GM15510 (cell line): Measurements from ENCODE around the gene PAPOLA.

Experiments
- POLR2A ChIP-seq: IDR thresholded peaks from 3 replicates; pipeline ENCODE4 v1.6.1; 2011; ENCODE audit warnings: borderline replicate concordance; ENCODE audit not compliant: insufficient read length; ENCODE audit errors: extremely low read depth

The PAPOLA gene

DNA sequence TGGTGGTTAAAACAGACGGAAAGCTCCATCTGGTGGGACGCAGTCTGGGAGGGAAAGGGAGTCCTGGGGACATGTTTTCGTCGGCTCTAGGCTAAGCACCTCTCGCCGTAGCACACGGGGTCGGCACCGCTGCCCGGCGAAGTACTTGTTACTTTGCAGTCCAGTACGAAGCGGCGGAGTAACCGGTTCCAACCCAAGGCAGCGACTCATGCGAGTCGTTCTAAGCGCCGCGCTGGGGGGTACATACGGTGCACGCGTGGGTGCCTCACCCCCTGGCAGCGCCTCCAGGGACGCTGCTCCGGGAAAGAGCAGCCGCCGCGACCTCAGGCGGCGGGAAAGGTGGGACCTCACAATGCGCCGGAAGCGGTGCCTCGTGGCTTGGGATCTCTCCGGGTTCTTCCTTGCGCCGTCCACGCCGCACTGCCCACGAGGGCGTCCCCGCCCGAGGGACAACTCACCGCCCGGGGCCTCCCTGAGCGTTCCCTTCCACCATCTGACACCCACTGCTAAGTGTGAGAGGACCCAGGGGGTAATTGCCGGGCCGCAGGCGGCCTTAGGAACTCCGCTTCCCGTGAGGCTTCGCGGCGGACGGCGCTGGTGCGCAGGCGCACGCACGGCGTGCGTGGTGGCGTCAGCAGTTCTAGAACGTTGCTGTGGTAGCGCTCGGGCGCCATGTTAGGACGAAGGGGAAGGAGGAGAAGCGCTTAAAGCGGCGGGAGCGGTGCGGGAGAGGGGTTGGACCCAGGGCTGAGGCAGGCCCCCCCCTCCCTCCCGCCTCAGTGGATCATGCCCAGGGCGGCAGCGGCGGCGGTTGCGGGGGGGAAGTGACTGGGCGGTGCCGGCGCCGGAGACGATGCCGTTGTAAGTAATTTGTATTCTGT is at the start of gene PAPOLA:
TSS of gene PAPOLA (plus strand) at position 643 of the 881 bp plus-strand sequence. CDS start at position 854, 211 bp downstream.
- peak; percentile 82 for TF ChIP-seq POLR2A

- no peak for TF ChIP-seq POLR2A
Measured at GRCh38 chr14:96452684-96453083, 49.5 kb upstream of the PAPOLA start.

DNA sequence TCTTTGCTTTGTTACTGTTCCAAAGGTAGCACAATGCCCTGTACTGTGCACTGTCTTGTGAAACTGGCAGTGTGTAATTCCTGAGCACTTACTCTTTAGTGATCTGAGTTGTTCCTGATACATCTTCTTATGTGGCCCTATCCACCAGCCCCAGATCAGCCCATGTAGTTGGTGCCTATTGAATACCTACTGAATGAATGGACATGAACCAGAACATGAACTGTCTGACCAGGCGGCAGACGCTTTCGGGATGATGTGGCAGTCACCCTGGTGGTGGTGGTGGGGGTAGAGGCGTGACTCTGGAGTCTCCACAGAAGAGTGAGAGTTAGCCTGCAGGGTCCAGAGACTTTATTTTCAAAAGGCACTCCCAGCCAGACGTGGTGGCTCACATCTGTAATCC is 46.6 kb upstream of the PAPOLA start:
- no peak for TF ChIP-seq POLR2A

GRCh38 chr14:96459851-96460250 is 42.3 kb upstream of the PAPOLA start:
- TF ChIP-seq POLR2A: no peak

GRCh38 chr14:96461950-96462798 is 40.0 kb upstream of the PAPOLA start:
- TF ChIP-seq POLR2A: no peak

DNA sequence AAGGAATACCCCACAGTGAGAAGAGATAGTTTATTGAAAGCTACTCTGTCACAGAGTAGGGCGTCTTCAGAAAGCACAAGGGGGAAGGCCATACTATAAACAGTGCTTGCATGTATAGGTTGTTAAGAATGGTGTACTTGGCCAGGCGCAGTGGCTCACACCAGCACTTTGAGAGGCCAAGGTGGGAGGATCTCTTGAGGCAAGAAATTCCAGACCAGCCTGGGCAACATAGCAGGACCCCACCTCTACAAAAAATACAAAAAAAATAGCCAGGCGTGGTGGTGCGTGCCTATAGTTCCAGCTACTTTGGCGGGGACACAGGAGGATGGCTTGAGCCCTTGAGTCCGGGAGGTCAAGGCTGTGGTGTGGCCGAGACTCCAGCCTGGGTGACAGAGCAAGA is 38.0 kb upstream of the PAPOLA start:
- TF ChIP-seq POLR2A: no peak

- TF ChIP-seq POLR2A: no peak
Measured at GRCh38 chr14:96466918-96467317, 35.3 kb upstream of the PAPOLA start.

DNA sequence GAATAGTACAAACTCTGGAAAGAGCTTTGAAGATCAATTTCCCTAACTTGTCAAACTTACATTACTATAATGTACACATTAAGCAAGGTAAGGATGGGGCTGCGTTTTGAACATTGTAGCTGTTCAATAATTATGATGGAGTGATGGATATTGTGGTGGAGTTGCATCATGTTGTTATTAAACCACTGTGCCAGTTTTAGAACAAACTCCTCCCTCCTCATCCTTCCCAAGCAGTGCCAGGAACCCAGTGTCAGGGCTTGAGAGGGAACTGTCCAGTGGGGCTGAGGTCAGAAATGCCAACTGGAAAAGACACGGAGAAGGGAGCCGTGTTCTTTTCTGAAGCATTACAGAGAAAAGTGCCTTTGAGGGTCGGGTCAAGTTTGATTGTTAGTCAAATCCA is 31.9 kb upstream of the PAPOLA start:
- no peak for TF ChIP-seq POLR2A

DNA sequence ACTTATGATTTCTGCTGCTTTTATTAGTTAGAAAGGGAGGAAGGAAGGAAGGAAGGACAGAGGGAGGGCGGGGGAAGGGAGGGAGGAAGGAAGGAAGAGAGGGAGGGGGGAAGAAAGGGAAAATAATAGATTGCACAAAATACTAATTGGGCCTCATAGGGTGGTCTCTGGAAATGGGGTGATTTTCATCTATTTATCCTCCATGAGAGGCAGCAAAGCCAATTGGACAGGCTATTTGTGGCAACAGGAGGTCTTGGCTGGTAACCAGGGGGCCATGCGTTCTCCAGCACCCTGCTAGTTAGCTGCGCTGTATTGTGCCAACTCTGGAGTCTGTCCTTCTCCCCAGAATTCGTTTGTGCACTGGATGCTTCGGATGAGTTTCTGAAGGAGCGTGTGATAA is 24.1 kb upstream of the PAPOLA start:
- TF ChIP-seq POLR2A: no peak

DNA sequence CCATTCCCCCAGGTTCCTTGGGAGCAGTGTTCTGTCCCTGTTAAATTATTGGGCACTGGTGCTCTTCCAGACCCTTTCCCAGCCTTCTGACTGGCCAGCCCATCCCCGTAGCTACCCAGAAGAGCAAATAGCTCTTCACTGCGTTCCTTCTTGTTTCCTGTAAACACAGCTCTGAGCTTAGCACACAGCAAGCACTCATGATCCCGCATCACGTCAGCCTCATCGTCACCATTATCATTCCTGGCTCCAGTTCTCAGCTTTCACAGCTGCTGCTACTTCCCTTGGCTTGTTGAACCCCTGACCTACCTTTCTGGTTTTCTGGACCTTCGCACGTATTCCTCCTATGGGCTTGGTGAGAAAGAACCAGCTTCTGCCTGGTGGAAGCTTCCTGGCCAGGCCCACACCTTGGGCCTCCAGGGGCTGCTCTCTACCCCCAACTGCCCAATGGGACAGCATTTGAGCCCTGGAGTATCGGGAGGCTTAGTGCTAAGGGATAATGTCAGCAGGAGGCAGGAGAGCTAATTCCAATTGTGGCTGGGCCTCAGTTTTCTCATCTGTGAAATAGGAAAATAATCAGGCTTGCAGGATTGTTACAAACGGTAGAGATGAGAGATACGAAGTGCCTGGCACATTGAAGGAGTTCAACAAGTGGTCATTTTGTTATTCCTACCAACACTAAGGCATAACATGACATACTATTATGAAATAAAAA is 22.6 kb upstream of the PAPOLA start:
- TF ChIP-seq POLR2A: no peak

DNA sequence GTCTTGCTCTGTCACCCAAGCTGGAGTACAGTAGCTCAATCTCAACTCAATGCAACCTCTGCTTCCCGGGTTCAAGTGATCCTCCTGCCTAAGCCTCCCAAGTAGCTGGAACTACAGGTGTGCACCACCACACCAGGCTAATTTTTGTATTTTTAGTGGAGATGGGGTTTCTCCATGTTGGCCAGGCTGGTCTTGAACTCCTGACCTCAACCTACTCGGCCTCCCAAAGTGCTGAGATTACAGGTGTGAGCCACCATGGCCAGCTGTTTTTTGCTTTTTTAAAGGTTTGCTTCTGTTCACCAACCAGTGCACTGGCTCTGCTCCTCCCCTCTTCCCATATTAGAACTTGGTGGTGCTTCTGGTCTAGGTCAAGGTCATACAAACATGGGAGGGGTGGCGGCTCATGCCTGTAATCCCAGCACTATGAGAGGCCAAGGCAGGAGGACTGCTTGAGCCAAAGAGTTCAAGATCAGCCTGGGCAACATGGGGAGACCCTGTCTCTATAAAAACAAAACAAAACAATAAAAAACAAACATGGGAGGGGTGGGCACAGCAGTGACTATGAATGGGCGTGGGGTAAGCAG is 20.4 kb upstream of the PAPOLA start:
- TF ChIP-seq POLR2A: no peak

GRCh38 chr14:96482986-96483385 is 19.2 kb upstream of the PAPOLA start:
- no peak for TF ChIP-seq POLR2A

- TF ChIP-seq POLR2A: no peak
Measured at GRCh38 chr14:96484399-96484798, 17.8 kb upstream of the PAPOLA start.

DNA sequence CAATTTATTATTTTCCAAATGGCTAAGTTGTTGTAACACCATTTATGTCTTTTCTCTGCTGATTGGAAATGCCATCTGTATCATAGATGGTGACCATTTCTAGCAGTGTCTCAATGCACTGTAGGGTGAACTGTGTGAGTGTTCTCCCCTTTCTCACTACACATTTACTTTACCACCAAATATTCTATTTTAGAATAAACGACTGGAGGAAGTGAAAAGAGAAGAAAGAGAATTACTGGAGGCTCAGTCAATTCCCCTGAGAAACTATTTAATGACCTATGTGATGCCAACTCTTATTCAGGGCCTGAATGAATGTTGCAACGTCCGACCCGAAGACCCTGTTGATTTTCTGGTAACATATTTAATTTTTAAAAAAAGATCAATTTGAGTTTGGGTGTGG is 15.5 kb upstream of the PAPOLA start:
- no peak for TF ChIP-seq POLR2A
